ENCODE data around the gene C2CD2.

DNA sequence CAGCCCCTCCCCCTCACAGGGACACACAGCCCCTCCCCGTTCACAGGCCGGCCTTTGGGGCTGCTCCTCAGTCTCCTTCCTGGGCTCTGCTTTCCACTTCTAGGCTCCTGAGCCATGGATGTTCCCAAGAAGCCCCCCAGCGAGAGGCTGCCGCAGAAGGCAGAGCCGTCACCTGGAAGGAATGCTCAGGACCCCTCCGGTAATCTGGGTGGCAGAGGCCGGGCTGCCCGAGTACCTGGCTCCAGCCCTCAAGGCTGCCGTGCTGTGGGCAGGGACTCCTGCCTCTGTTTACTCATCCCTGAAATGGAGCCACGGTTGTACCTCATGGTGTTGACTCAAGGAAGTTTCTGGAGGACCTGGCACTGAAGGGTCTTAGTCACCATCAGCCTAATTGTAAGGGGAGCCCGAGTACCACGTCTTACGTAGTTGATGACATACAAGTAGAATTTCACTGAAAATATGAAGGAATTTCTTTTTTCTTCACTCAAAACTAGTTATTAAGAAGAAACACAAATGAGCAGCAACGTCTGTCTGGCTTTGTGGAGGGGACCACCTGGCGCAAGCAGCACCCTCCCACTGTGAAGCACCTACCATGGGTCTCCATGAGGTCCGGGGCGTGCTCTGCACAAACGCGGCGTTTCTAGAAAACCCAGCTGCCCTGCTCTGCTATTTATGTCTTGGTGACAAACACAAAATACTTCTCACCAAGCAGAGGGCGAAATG, 108.3 kb downstream of the C2CD2 start:
- TF ChIP-seq, protein P1, sequence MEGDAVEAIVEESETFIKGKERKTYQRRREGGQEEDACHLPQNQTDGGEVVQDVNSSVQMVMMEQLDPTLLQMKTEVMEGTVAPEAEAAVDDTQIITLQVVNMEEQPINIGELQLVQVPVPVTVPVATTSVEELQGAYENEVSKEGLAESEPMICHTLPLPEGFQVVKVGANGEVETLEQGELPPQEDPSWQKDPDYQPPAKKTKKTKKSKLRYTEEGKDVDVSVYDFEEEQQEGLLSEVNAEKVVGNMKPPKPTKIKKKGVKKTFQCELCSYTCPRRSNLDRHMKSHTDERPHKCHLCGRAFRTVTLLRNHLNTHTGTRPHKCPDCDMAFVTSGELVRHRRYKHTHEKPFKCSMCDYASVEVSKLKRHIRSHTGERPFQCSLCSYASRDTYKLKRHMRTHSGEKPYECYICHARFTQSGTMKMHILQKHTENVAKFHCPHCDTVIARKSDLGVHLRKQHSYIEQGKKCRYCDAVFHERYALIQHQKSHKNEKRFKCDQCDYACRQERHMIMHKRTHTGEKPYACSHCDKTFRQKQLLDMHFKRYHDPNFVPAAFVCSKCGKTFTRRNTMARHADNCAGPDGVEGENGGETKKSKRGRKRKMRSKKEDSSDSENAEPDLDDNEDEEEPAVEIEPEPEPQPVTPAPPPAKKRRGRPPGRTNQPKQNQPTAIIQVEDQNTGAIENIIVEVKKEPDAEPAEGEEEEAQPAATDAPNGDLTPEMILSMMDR (conservative IDR thresholded peaks at IDR 0.05; ENCODE audit: low read depth, low read length) = no peak
- TF ChIP-seq EZH2 (IDR thresholded peaks at IDR 0.05; ENCODE audit: low read length, unreplicated experiment) = no peak

All from PC-3 (cell line).